Non-pigmented ciliary epithelial cell (primary cell): Measurements from ENCODE around the gene TMEM80.
"Not testable (repeated sequence)": the region's sequence is repeated elsewhere in the genome, so short reads cannot be mapped to it uniquely, and the experiment has no call there.

ENCODE experiments used
- DNase-seq: peaks from one replicate; pipeline ENCODE4 v3.0.0-alpha.2; 2010; ENCODE audit warnings: low read depth

The TMEM80 gene

DNA sequence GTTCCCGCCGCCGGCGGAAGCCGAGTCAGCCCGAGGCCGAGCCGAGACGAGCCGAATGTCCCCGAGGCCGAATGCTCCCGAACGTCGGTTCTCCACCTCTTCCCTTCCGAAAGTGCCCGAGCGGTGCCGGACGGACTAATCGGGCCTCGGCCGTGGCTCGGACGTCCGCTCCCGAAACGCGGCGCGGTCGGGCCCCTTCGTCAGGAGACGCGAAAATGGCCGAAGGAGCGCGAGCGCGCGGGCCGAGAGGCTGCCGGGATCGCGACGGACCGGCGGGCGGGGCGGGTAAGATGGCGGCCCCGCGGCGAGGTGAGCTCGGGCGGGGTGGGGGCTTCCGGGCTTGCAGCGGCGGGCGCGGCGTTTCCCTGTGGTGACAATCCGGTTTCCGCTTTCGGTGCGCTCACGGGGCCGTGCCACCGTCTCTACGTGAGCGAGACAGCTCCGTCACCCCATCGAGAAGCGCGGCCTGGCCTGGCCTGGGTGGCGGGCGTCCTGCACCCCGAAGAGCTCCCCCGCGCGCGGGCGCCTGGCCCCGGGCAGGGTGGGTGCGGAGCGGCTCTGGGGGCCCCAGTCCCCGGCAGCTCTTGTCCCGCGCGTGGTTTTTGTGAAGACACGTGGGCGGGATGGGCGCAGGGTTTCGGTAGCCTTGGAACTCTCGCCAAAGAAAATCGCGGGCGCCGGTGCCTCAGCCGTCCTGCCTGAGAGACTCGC is at the start of gene TMEM80:
Gene TMEM80 (plus strand): TSS at position 279 of the 711 bp plus-strand sequence. CDS start 12 bp downstream, at position 291.
- DNase-seq, result peak; percentile 70

DNA sequence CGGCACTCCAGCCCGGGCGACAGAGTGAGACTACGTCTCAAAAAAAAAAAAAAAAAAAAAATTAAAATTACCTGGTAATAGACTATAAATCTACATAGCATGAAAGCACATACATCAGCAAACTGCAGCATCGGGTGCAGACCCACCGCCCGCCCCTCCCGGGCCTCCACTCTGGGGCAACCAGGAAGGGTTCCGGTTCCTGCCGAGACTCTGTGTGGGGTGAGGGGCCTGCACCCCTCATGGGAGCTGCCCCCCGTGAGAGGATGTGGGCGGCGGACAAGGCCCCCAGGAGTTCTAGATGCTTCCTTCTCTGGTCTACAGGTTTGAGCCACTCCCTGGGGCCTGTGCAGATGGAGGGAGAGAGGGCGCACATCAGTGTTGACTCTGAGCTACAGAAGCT is 49.4 kb upstream of the TMEM80 start:
- no peak for DNase-seq

DNA sequence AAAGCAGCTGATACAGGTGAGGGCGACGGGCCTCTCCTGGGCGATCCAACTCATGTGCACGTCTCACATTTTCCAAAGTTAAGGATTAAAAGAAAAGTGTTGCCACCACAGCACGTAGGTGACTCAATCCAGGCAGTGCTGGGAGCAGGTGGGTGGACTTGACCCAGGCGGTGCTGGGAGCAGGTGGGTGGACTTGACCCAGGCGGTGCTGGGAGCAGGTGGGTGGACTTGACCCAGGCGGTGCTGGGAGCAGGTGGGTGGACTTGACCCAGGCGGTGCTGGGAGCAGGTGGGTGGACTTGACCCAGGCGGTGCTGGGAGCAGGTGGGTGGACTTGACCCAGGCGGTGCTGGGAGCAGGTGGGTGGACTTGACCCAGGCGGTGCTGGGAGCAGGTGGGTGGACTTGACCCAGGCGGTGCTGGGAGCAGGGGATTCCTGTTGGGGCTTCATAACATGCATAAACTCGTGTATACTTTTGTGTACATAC is 47.9 kb upstream of the TMEM80 start:
- not testable (repeated sequence) for DNase-seq

DNA sequence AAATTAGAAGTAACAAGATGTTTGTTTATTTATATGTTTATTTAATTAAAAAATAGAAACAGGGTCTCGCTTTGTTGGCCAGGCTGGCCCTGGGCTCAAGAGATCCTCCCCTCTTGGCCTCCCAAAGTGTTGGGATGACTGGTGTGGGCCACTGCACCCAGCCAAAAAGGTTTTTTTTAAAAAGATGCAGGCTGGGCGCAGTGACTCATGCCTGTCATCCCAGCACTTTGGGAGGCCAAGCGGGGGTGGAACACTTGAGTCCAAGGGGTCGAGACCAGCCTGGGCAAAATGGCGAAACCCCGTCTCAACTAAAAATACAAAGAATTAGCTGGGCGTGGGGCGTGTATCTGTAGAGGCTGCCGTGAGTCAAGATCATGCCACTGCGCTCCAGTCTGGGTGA is 45.1 kb upstream of the TMEM80 start:
- no peak for DNase-seq

DNA sequence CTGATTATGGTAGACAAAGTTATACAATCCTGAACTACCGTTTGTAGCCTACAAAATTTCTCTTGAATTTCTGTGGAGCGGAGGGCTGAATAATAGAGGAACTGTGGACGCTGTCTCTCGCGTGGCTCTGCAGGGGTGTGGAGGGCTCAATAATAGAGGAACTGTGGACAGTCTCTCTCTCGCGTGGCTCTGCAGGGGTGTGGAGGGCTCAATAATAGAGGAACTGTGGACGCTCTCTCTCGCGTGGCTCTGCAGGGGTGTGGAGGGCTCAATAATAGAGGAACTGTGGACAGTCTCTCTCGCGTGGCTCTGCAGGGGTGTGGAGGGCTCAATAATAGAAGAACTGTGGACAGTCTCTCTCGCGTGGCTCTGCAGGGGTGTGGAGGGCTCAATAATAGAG is 42.5 kb upstream of the TMEM80 start:
- not testable (repeated sequence) for DNase-seq

DNA sequence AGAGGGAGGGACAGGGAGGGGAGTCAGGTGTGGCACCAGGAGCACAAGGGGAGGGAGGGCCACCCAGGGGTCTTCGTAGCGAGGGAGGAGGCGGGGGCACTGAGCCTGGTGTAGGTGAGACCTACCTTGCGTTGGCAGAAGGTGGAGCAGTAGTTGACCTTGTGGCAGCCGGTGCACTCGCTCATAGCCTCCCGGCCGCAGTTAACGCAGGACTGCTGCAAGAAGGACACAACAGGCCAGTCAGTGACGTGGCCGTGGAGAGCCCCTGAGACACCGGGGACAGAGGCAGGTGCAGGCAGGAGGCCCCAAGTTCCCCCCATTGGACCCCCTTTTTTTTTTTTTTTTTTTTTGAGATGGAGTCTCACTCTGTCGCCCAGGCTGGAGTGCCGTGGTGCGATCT is 41.8 kb upstream of the TMEM80 start:
- DNase-seq, result no peak

DNA sequence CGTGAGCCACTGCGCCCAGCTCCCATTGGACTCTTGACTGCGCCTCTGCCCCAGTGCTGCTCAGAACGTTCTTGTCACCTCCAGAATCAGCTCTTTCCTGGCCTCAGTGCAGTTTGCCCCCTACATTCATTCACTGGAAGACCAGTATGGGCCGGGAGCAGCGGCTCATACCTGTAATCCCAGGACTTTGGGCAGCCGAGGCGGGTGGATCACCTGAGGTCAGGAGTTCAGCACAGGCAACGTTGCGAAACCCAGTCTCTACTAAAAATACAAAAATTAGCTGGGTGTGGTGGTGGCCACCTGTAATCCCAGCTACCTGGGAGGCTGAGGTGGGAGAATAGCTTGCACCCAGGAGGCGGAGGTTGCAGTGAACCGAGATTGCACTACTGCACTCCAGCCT is 41.2 kb upstream of the TMEM80 start:
- not testable (repeated sequence) for DNase-seq

DNA sequence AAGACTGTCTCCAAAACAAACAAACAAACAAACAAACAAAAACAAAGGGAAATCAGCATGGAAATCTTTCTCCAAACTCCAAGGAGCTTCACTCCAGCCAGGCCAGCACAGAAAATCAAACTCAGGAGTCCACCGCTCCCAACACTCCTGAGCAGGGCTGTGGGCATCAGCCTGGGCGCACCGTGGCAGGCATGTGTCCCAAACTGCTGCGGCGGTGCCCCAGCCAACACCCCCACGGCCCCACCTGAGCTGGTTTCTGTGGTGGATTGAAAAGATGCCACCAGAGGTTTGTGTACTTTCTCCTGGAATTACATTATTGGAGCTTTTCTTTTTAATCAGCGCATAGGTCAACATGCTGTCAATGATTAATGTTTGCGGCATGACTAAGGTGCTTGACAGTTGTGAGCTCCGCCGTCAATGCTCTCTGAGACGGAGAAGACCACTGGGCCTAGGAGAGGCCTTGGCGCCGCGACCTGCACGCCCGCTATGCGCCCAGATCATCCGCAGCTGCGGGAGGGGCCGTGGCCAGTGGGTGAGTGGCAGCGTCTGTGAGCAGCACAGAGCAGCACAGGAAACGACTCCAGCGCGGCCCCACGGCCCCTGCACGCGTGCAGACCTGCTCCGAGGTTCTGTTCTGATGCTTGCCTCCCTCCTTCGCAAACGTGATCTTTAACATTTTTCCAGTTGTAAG is 40.4 kb upstream of the TMEM80 start:
- DNase-seq, result no peak

DNA sequence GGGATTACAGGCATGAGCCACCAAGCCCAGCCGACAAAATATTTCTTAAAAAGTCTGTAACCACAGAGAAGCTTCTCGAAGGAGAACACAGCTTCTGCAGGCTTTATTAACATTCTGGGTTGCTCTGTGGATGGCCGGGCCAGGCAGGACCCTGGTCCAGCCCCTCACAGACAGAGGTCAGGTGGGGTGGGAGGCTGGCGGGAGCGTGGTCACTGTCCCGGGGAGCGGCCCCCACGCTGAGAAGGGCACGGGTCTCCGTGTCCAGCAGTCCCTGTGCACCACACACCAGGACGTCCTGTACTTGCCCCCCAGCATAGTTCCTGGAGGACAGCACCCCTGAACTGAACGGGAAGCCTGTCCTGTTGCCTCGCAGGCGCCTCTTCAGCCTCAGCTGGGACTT is 39.2 kb upstream of the TMEM80 start:
- no peak for DNase-seq

DNA sequence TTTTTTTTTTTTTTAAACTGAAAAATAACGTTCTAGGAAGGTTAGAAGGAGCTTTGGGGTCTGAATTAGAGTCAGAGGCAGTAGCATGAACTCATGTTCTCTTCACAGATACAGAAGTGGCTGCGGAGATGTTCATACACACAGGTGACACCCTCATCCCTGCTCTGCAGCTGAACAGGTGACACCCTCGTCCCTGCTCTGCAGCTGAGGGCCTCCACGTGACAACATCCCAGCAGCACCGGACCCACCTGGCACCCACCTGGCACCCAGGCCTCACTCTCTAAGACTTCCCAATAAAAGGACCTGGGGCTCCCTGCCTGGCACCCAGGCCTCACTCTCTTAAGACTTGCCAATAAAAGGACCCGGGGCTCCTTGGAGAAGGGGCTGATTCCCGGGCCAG is 38.8 kb upstream of the TMEM80 start:
- no peak for DNase-seq

DNA sequence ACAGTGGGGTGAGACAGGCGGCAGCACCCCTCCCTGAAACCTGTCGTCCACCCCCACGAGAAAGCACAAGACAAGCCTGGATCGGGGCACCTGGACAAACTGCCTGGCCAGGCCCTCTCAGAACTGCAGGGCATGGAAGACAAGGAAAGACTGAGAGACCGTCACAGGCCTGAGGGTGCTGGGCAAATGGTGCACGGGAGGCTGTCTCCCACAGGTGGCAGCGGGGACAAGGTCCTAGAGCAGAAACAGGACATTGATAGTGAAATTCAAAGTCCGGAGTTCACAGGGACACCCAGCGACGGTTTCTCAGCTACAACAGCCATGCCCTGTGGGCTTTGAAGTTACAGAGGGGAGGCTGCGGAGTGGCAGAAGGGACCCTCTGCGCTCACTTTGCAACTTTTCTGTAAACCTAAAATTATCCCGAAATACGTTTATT is 37.9 kb upstream of the TMEM80 start:
- DNase-seq, result no peak

DNA sequence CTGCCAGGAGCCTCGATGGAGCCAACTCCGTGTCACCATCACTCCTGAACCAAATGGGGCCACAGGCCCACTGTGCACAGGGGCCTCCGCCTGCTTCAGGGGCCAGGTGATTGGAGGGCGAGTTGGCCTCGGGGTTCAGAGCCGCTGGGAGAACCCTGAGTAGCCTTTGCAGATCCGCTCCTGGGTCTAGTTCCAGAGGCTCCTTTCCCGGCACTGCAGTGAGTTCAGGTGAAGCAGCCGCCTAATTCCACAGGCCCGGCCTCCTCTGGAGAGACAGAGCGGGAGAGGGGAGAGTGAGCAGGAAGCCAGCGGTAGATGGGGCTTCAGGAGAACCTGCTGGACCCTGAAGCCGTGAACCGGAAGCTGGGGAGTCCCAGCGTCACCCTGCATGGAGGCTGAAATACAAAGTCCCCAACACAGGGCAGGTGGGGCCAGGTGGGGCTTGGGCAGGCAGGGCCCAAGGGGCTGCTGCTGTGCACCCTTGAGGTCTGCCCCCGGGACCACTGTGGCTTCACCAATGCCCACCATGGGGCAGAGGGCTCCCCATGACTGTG is 36.0 kb upstream of the TMEM80 start:
- DNase-seq, result no peak

DNA sequence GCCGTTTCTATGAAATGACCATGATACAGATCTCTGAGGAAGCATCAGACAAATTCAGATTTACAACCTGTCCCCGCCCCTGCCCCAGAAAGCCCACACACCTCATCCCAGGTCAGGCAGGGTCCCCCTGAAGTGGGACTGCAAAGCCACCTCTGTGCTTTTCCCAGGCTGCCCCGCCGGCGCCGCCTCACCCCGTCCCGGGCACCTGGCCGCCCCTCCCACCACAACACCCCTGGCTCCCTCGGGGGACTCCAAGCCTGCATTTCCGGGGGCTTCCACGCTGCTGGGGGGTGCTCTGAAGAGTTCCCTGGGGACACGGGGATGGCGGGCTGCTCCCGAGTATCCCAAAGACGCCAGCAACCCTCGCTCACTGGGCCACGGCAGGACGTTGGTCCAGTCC is 35.3 kb upstream of the TMEM80 start:
- DNase-seq, result no peak

DNA sequence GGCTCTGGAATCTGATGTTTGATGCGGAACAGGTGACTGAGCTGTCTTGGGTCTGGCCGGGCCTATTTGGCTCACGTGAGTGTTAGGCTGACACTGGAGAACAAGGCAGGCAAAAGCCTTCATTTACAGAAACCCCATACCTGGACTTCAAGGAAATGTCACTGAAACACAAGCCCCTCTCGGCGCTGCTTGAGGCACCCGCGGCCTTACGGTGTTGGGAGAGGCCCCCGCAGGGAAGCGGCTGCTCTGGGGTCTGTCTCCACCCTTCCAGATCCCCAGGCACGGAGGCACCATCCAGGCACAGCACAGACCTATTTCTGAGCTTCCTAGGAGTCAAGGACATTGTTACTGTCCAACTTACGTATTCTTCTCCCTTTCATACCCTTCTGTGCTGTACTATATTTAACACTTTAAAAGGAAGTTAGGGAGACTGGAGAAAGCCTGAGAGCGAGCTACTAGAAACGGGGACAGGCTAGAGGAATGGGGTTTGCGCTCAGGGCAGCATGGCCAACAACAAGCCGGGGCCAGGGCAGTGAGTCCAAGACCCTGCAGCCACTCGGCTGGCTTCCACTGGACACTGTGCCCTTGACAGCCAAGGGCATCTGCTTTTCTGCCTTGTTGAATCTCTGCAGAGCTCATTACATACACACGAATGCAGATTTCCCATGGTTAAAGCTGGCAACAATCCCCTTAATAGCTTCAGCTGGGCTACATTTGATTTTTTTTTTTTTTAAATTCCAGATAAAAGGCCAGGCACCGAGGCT is 34.8 kb upstream of the TMEM80 start:
- no peak for DNase-seq

DNA sequence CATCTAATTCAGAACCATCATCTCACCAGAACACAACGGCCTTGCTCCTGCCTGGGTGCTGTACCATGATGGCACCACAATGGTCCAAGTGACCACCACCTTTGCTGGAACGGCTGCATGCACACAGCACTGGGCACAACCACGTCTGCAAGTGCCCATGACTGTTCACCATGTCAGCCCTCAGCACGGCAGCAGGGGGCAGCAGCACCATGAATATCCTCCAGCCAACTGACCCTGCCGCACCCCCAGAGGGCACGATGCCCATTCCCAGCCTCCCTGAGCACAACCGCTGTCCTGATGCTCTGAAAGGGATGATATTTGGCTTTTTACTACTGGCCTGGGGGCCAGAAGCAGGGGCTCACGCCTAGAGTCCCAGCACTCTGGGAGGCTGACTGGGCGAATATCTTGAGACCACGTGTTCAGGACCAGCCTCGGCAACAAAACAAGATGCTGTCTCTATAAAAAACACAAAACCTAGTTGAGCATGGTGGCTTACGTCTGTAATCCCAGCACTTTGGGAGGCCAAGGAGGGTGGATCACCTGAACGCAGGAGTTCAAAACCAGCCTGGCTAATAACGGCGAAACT is 32.8 kb upstream of the TMEM80 start:
- no peak for DNase-seq

DNA sequence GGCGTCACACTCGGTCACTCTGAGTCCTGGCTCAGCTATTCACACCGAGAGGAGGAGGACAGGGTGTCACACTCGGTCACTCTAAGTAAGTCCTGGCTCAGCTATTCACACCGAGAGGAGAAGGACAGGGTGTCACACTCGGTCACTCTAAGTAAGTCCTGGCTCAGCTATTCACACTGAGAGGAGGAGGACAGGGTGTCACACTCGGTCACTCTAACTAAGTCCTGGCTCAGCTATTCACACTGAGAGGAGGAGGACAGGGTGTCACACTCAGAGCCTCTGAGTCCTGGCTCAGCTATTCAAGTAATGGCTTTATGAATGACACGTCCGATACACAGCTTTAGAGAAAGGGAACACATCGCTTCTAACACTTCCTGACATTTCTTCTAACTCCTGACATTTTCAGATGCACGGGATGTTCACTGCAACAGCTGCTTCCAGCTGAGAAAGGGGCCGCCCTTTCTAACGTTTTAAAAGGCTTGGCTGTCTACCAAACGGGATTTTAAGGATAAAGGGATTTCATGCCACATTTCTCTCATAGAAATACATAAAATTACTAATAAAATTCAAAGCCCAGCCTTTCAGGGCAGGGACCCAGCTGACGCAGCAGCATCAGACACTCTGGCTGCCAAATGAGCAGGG is 30.4 kb upstream of the TMEM80 start:
- DNase-seq, result no peak

DNA sequence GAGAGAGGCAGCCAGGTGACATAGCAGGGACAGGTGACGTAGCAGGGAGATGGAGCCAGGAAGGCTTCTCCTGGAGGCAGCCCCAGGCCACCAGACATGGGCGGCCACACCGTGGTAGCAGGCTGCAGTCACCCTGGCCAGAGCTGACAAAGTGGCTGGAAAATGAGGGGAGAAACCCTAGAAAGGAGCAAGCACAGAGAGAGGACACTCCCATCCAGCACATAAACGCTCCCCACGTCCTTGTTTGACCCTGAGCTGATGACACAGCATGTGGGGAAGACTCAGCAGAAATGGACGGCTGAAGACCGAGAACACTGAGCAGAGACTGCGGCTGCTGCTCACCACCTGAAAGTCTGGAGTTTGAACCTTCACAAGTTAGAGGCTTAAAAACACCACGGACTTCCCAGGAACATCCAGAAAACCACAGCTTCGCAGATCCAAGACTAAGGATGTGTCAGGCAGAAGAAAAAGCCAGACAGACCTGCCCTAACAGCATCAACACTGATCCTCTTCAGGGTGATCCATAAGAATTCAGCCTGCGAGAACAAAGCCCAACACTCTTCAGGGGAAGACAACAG is 29.8 kb upstream of the TMEM80 start:
- DNase-seq, result no peak

DNA sequence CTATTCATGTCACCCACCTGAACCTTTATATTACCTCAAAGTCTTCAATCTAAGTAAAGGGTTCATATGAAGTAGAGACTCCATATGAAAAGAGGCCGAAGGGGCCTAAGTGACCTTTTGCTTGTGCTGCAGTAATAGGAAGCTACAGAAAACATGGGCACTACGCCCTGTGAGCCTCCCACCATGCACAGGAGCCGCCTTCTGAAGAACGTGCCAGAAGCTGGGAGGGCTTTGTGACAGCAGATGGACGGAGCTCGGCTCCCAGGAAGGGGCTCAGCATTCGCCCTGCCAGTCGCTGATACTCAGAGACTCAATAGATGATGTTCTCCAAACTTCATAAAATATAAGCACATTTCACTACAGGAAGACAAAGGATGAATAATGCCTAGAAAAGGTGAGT is 21.8 kb upstream of the TMEM80 start:
- no peak for DNase-seq

DNA sequence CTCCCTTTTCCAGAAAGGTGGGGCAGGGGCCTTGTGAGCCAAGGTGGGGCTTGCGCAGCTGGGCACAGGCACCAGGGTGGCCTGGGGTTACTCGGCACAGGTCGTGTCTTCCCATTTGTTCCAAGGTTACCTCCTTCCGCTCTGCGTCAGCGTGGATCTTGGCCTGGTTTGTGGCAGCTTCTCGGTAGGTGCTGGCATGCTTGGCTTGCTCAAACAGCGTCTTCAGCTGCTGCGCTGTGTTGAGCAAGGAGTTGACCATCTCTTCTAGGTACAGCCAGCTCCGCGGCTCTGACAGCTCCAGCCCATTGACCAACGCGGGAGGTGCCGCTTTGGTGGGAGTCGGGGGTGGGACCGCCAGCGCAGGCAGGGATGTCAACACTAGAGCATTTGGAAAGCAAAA is 21.2 kb upstream of the TMEM80 start:
- no peak for DNase-seq

DNA sequence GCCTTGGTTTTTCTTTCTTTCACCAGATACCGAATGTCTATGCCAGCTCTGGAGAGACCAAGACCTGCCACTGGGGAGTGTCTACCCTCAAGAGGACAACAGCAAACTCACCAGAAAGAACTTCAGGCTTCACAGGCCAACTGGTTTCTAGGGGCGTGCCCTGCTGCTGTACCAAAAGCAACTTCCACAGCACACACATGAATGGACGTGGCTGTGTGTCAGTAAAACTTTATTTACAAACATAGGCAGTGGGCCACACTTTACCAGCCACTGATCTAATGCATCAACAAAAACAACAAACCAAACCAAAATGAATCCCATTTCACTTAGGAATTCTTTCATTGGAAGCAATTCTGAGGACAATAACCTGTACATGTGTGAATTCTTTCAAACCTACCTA is 17.3 kb upstream of the TMEM80 start:
- DNase-seq, result no peak
